Duodenal mucosa (tissue), 2 donors: ENCODE data around the gene HECTD4.
"Not testable (repeated sequence)": the region's sequence is repeated elsewhere in the genome, so short reads cannot be mapped to it uniquely, and the experiment has no call there.

Source experiments
- H3K27ac ChIP-seq: one replicate; pipeline ENCODE4 v1.7.0; 2013; ENCODE audit warnings: low read depth, low read length
- H3K27me3 ChIP-seq, 2 donors: one replicate each; pipeline ENCODE4 v1.7.0; 2013; ENCODE audit warnings: low read length in 2 of 2, control low read depth in 1 of 2; ENCODE audit not compliant: insufficient read depth in 2 of 2, control insufficient read depth in 1 of 2
- H3K36me3 ChIP-seq, 2 donors: one replicate each; pipeline ENCODE4 v1.7.0; 2013; ENCODE audit warnings: low read length in 2 of 2, control low read depth in 1 of 2; ENCODE audit not compliant: insufficient read depth in 2 of 2, control insufficient read depth in 1 of 2
- H3K4me1 ChIP-seq, 2 donors: one replicate each; pipeline ENCODE4 v1.7.0; 2013; ENCODE audit warnings: low read length in 2 of 2, control low read depth in 1 of 2; ENCODE audit not compliant: insufficient read depth in 2 of 2, control insufficient read depth in 1 of 2
- H3K4me3 ChIP-seq, 2 donors: one replicate each; pipeline ENCODE4 v1.7.0; 2013; ENCODE audit warnings: low read length in 2 of 2, low read depth in 1 of 2
- H3K9ac ChIP-seq, 2 donors: one replicate each; pipeline ENCODE4 v1.7.0; 2013; ENCODE audit warnings: low read length in 2 of 2, low read depth in 1 of 2
- H3K9me3 ChIP-seq, 2 donors: one replicate each; pipeline ENCODE4 v1.7.0; 2013; ENCODE audit warnings: low read length in 2 of 2, control low read depth in 1 of 2; ENCODE audit not compliant: control insufficient read depth in 1 of 2

The HECTD4 gene

DNA sequence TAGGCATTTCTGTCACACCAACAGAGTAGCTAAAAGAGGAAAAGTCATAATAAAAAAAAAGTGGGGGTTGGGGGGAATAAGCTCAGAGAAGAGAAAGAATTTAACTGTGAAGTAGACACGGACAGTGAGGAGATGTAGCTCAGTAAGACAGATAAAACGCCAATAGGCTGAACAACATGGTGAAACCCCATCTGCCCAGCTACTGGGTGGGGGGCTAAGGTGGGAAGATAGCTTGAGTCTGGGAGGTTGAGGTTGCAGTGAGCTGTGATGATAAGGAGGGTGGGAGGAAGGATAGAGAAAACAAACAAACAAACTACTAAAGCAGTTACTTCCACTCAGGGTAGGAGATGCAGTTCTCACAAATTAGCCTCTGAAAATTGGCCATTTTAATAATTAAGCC, 25.0 kb downstream of the HECTD4 start:
- Histone ChIP-seq H3K9ac (no peak overlapping the region), H3K36me3 (no peaks in the 10 kb centered on the region), H3K27ac (no peak overlapping the region), H3K4me1 (no peaks in the 10 kb centered on the region), H3K4me3 (no peak overlapping the region), H3K27me3 (no peaks in the 10 kb centered on the region), H3K9me3 (no peaks in the 10 kb centered on the region)

DNA sequence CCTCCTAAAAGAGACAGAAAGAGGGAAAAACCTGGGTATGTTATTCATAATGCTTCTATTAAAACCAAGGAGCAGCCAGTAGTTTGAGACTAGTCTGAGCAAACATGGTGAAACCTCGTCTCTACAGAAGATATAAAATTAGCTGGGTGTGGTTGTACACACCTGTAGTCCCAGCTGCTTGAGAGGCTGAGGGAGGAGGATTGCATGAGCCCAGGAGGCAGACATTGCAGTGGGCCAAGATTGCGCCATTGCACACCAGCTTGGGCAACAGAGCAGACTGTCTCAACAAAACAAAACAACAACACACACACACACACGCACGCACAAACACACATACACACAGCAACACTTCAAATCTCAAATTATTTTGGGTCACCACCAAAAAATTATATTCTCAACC, 27.8 kb downstream of the HECTD4 start:
- Histone ChIP-seq H3K9me3 (no peaks in the 10 kb centered on the region), H3K9ac (no peak overlapping the region), H3K27me3 (no peaks in the 10 kb centered on the region), H3K4me1 (no peaks in the 10 kb centered on the region), H3K4me3 (no peak overlapping the region), H3K36me3 (no peaks in the 10 kb centered on the region), H3K27ac (no peak overlapping the region)

- Histone ChIP-seq H3K36me3 (no peaks in the 10 kb centered on the region), H3K9me3 (no peaks in the 10 kb centered on the region), H3K27ac (no peak overlapping the region), H3K4me1 (no peaks in the 10 kb centered on the region), H3K9ac (no peak overlapping the region), H3K27me3 (no peaks in the 10 kb centered on the region), H3K4me3 (no peak overlapping the region)
These were observed 28.8 kb downstream of the HECTD4 start for GRCh38 chr12:112353393-112353792.

DNA sequence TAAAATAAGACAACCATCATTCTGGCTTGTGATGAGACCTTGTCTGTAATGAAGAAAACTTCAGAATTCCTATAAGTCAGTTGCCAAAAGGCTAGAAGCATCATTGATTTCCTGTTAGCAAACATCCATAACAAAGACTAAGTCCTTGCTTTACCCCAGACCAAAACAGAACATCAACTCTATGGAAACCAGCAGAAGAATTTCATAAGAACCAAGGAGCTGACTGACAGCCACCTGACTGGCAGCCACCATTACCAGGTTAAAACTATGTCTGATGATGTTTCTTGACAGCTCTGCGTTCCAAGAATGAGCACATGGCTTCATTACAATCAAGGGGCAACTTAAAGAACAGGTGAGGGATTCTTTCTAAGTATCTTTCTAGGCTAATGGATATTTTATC, 29.3 kb downstream of the HECTD4 start:
- H3K9ac ChIP-seq = no peak overlapping the region
- H3K27me3 ChIP-seq = no peaks in the 10 kb centered on the region
- no peaks in the 10 kb centered on the region for H3K36me3 ChIP-seq
- H3K27ac ChIP-seq = no peak overlapping the region
- no peaks in the 10 kb centered on the region for H3K9me3 ChIP-seq
- H3K4me3 ChIP-seq = no peak overlapping the region
- no peaks in the 10 kb centered on the region for H3K4me1 ChIP-seq

DNA sequence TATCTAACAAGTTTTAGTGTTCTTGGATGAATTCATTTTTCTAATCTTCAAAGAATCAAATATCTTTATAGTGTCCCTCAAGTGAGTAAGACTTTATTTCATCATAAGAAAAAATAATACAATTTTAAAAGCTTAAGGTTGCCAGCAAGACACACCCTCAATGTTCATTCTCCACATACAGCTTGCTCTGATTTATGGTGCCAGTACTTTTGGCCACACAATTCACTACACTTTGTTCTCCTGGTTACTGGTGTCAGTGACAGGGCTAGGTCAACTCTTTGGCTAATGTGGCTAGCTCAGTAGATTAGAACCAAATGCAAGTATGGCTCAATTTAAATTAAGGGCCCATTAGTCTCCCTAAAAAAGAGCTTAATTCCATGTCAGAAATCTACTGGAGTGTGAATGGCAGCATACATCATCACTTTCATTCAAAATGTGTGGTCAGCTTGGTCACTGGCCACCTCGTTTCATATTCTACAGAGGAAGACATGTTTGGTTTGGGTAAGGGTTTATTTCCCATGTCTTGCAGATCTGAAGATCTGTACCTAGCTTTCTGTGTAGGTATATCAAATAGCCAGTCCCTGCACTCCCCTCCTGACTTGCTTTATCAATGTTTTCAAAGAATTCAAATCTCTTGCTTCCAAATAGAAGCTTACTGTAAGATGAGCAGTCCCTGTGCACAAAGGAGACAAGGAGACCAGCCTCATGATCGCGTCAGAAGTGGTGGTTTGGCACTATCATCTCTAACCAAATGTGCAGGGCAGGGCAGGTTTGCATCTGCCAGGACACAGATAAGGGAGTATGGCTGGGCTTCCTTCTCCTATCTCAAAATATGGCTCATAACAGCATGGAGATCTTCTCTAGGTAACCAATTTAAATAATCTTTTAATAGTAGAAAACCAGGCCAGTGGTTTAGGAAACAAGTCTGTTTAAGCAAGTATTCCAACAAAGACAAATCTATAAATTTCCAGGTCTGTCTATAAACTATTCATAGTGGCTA, 31.3 kb downstream of the HECTD4 start:
- Histone ChIP-seq H3K27me3 (no peaks in the 10 kb centered on the region), H3K4me3 (no peak overlapping the region), H3K4me1 (no peaks in the 10 kb centered on the region), H3K9ac (no peak overlapping the region), H3K9me3 (no peaks in the 10 kb centered on the region), H3K36me3 (no peaks in the 10 kb centered on the region), H3K27ac (no peak overlapping the region)

- H3K27ac ChIP-seq = no peak overlapping the region
- H3K36me3 ChIP-seq = no peaks in the 10 kb centered on the region
- no peaks in the 10 kb centered on the region for H3K4me1 ChIP-seq
- H3K9ac ChIP-seq = no peak overlapping the region
- no peaks in the 10 kb centered on the region for H3K27me3 ChIP-seq
- no peak overlapping the region for H3K4me3 ChIP-seq
- no peaks in the 10 kb centered on the region for H3K9me3 ChIP-seq
These were observed 32.8 kb downstream of the HECTD4 start for GRCh38 chr12:112349431-112349830.

GRCh38 chr12:112348926-112349325, 33.3 kb downstream of the HECTD4 start:
- H3K9ac ChIP-seq, H3K36me3 ChIP-seq, H3K4me1 ChIP-seq, H3K27ac ChIP-seq, H3K4me3 ChIP-seq, H3K9me3 ChIP-seq, H3K27me3 ChIP-seq: not testable (repeated sequence)

DNA sequence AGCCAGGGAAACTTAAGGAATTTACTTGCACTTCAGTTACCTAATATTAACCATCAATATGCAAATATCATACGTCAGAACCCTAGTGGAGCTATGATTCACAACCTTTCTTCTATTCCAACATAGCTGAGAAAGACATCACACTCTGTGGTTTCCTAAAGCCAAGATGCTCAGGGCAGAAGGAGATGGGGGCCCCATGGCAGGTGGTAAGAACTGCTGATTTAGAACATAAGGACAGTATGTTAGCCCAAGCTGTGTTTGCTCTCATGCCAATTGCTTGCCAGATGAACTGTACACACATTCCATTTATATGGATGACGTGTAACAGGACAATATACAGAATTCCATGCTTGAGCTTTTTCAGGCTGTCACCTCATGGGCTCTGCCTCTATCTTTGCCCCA, 34.6 kb downstream of the HECTD4 start:
- Histone ChIP-seq H3K9me3 (no peaks in the 10 kb centered on the region), H3K27me3 (no peaks in the 10 kb centered on the region), H3K4me3 (no peak overlapping the region), H3K4me1 (no peaks in the 10 kb centered on the region), H3K27ac (no peak overlapping the region), H3K36me3 (no peaks in the 10 kb centered on the region), H3K9ac (no peak overlapping the region)

GRCh38 chr12:112346194-112346593, 36.0 kb downstream of the HECTD4 start:
- Histone ChIP-seq H3K27me3 (no peaks in the 10 kb centered on the region), H3K9ac (no peak overlapping the region), H3K9me3 (no peaks in the 10 kb centered on the region), H3K27ac (no peak overlapping the region), H3K4me1 (peaks cover 0 to 3% of the 10 kb centered on the region in 2 donors), H3K36me3 (no peaks in the 10 kb centered on the region), H3K4me3 (no peak overlapping the region)

- no peak overlapping the region for H3K27ac ChIP-seq
- H3K9ac ChIP-seq = no peak overlapping the region
- no peak overlapping the region for H3K4me3 ChIP-seq
- H3K36me3 ChIP-seq = no peaks in the 10 kb centered on the region
- H3K4me1 ChIP-seq = peaks cover 0 to 6% of the 10 kb centered on the region in 2 donors
- H3K27me3 ChIP-seq = no peaks in the 10 kb centered on the region
- no peaks in the 10 kb centered on the region for H3K9me3 ChIP-seq
These were observed 38.0 kb downstream of the HECTD4 start for GRCh38 chr12:112344220-112344619.
